Measurements from ENCODE around the gene DUS1L. TPM values are rescaled to one million over a fixed set of nuclear protein-coding genes. Genes with fewer than 3 reads are reported as not detected.

The DUS1L gene
- total RNA-seq, 1 donor from 2014 or later, result 64.0 TPM

DNA sequence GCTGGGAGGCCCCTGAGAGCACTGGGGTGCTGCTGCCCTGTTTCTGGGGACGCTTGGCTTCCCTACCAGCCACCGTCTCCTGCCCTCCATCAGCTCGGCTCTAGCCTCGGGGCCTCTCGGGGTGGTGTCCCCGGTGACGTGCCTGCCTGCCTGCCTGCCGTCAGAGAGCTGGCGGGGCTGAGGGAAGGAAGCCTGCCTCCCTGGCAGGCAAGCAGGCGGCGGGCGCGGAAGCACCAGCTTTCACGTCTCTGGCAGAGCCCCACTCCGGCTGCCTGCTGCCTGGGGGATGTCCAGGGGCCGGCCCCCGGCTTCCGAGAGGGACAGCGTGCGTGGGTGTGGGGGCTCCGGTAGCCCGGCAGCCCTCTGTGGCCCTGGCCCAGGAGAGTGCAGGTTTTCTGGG, 52.3 kb downstream of the DUS1L start:
- Mint-ChIP-seq H3K36me3 (ENCODE audit: low read depth) (no peaks in the 10 kb centered on the region), H3K27me3 (ENCODE audit: low read depth) (no peaks in the 10 kb centered on the region), H3K4me3 (ENCODE audit: unreplicated experiment) (no peak overlapping the region), H3K27ac (ENCODE audit: unreplicated experiment) (no peak overlapping the region), H3K4me1 (ENCODE audit: low read depth) (no peaks in the 10 kb centered on the region), H3K9me3 (ENCODE audit: low read depth) (no peaks in the 10 kb centered on the region)
- no peak for DNase-seq (ENCODE audit: low spot score)
- TF ChIP-seq, protein P1, sequence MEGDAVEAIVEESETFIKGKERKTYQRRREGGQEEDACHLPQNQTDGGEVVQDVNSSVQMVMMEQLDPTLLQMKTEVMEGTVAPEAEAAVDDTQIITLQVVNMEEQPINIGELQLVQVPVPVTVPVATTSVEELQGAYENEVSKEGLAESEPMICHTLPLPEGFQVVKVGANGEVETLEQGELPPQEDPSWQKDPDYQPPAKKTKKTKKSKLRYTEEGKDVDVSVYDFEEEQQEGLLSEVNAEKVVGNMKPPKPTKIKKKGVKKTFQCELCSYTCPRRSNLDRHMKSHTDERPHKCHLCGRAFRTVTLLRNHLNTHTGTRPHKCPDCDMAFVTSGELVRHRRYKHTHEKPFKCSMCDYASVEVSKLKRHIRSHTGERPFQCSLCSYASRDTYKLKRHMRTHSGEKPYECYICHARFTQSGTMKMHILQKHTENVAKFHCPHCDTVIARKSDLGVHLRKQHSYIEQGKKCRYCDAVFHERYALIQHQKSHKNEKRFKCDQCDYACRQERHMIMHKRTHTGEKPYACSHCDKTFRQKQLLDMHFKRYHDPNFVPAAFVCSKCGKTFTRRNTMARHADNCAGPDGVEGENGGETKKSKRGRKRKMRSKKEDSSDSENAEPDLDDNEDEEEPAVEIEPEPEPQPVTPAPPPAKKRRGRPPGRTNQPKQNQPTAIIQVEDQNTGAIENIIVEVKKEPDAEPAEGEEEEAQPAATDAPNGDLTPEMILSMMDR (IDR thresholded peaks at IDR 0.05), result no peak

DNA sequence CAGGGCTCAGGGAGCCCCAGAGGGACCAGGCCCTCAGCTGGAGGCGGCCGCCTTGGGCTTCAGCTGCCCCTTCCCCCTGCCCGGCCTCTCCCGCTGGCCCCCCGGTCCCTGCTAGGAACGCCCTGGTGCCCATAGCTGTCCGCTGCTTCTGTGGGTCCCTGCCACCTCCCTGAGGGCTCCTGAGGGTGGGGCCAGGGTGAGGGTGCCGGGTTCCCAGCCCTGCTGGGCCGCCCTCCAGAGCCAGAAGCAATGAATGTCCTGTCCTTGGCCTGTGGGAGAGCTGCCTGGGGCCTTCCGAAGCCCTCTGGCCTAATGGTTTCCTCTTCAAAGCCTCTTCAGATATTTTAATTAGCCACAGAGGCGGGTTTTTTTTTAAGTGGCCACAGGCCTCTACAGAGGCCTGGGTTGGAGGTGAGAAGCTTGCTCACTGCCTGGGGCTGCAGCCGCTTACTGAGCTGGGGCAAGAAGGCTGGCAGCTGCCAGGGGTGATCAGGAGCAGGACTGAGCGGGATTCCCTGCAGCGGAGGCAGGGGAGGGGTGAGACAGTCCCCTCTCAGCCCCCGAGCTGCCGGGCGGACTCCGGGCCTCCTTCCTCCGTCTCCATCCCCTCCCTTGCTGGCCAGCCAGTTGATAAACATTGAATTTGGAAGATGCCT, 52.8 kb downstream of the DUS1L start:
- H3K27me3 Mint-ChIP-seq (ENCODE audit: low read depth), result no peaks in the 10 kb centered on the region
- no peak overlapping the region for H3K27ac Mint-ChIP-seq (ENCODE audit: unreplicated experiment)
- H3K9me3 Mint-ChIP-seq (ENCODE audit: low read depth), result no peaks in the 10 kb centered on the region
- H3K4me3 Mint-ChIP-seq (ENCODE audit: unreplicated experiment), result no peak overlapping the region
- H3K4me1 Mint-ChIP-seq (ENCODE audit: low read depth), result no peaks in the 10 kb centered on the region
- H3K36me3 Mint-ChIP-seq (ENCODE audit: low read depth), result no peaks in the 10 kb centered on the region
- TF ChIP-seq, protein P1 (IDR thresholded peaks at IDR 0.05), result no peak
- DNase-seq (ENCODE audit: low spot score), result no peak

DNA sequence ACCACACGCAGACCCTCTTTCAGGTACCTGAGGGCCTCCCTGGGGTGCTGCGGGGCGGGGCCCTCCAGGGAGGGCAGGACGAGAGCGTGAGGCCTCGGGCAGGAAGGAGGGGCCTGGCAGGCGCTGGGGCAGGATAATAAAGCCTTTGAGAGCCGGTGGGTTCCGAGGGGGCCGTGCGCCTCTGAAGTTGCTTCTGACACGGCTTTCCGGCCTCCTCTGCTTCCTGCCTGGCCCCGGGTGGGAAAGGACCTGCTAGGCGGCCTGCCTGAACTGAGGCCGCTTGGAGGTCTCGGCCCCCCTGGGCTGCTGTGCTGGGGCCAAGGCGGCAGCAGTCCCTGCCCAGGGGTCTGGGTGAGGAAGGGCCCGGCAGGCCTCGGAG, 53.4 kb downstream of the DUS1L start:
- TF ChIP-seq, protein P1 (IDR thresholded peaks at IDR 0.05), result no peak
- H3K27ac Mint-ChIP-seq (ENCODE audit: unreplicated experiment), result no peak overlapping the region
- H3K9me3 Mint-ChIP-seq (ENCODE audit: low read depth), result no peaks in the 10 kb centered on the region
- H3K36me3 Mint-ChIP-seq (ENCODE audit: low read depth), result no peaks in the 10 kb centered on the region
- H3K4me3 Mint-ChIP-seq (ENCODE audit: unreplicated experiment), result no peak overlapping the region
- DNase-seq (ENCODE audit: low spot score), result no peak
- H3K27me3 Mint-ChIP-seq (ENCODE audit: low read depth), result no peaks in the 10 kb centered on the region
- no peaks in the 10 kb centered on the region for H3K4me1 Mint-ChIP-seq (ENCODE audit: low read depth)

DNA sequence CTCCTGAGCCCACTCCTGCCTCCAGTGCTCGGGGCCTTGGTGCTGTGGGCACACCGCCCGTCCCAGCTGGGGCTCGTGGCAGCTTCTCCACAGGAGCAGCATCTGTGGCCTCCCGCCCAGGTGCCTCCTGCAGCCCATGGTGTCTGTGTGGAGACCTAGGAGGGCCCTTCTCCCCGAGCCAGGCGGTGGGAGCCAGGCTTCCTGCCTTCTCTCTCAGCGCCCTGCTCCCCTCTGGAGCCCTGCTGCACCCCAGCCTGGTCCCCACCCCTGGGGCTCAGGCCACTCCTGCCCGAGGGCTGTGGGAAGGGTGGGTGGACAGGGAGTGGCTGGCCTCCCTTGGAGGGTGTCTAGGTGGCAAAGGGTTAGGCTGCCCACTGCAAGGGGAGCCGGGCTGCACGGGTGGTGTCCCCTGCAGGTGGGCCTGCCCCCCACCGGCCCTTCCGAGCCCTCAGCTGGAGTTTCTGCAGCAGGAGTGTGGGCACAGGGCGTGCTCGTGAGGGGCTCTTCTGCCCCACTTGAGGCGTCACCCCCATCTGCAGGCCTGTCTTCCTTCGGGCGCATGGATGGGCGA, 53.9 kb downstream of the DUS1L start:
- Mint-ChIP-seq H3K27me3 (ENCODE audit: low read depth) (no peaks in the 10 kb centered on the region), H3K4me1 (ENCODE audit: low read depth) (no peaks in the 10 kb centered on the region), H3K36me3 (ENCODE audit: low read depth) (no peaks in the 10 kb centered on the region), H3K9me3 (ENCODE audit: low read depth) (no peaks in the 10 kb centered on the region), H3K4me3 (ENCODE audit: unreplicated experiment) (no peak overlapping the region), H3K27ac (ENCODE audit: unreplicated experiment) (no peak overlapping the region)
- DNase-seq (ENCODE audit: low spot score), result no peak
- TF ChIP-seq, protein P1 (IDR thresholded peaks at IDR 0.05), result no peak

DNA sequence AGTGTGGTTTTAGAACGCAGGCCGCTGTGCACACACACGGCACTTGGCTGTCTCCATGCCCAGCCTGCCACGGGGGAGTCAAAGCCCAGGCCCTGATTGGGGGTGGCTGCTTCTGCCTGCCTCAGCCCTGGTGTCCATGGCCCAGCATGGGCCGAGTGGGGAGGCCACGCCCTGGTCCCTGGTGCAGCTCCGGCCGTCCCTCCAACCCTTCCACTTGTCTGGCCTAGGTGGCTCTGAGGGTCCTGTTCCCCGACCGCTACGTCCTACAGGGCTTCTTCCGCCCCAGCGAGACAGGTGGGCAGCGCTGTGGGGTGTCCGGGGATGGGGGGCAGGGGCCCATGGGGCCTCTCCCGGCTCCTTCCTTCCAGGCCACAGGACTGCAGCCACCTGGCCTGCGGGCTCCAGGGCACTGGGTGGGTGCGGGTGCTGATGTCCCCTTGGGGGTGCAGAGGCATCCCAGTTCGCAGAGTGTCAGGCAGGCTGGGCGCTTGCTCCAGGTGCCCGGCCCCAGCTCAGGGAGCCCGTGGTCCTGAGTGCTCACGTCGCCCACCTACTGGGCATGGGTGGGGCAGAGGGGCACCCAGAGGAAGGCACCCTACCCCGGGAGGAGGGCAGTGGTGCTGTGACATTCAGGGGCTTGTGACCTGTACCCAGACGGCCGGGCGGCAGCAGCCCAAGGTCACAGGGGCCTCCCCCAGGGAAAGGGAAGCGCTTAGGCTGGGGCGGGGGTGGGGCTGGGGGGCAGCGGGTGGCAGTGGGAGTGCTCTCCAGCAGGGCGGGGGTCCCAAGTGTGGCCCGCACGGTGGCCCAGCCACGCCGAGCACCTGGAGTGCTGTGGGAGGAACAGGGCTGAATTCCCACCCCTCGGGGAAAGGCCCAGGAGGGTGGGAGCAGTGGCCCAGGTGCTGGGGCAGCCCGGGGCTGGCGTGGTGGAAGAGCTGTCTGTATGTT, 54.8 kb downstream of the DUS1L start:
- Mint-ChIP-seq H3K27ac (ENCODE audit: unreplicated experiment) (no peak overlapping the region), H3K4me1 (ENCODE audit: low read depth) (peaks cover 4% of the 10 kb centered on the region), H3K36me3 (ENCODE audit: low read depth) (no peaks in the 10 kb centered on the region), H3K4me3 (ENCODE audit: unreplicated experiment) (no peak overlapping the region), H3K27me3 (ENCODE audit: low read depth) (no peaks in the 10 kb centered on the region), H3K9me3 (ENCODE audit: low read depth) (no peaks in the 10 kb centered on the region)
- TF ChIP-seq, protein P1 (IDR thresholded peaks at IDR 0.05), result no peak
- DNase-seq (ENCODE audit: low spot score), result no peak
